H9 (cell line): ENCODE results near the gene DPEP3. TPM values are rescaled to one million over a fixed set of nuclear protein-coding genes. Genes with fewer than 3 reads are reported as not detected.

Source experiments
- DNase-seq: peaks from one replicate; pipeline ENCODE4 v3.0.0-alpha.2; 2017
- H2AFZ ChIP-seq: one replicate; pipeline ENCODE4 v1.6.1; 2013; ENCODE audit warnings: mild to moderate bottlenecking, low read length, control low read depth, moderate library complexity
- H2AK5ac ChIP-seq: 2 replicates; pipeline ENCODE4 v1.6.1; 2013; ENCODE audit warnings: low read length, control low read depth, mixed read lengths; ENCODE audit not compliant: insufficient read length
- H2BK120ac ChIP-seq: one replicate; pipeline ENCODE4 v1.6.1; 2013; ENCODE audit warnings: low read depth, mild to moderate bottlenecking, low read length, control low read depth, inconsistent platforms; ENCODE audit not compliant: poor library complexity, severe bottlenecking
- H2BK12ac ChIP-seq: 2 replicates; pipeline ENCODE4 v1.6.1; 2013; ENCODE audit warnings: low read length, control low read depth, mixed read lengths, low read depth; ENCODE audit not compliant: insufficient read length
- H2BK15ac ChIP-seq: 2 replicates; pipeline ENCODE4 v1.6.1; 2013; ENCODE audit warnings: low read depth, low read length, control low read depth
- H2BK20ac ChIP-seq: one replicate; pipeline ENCODE4 v1.6.1; 2013; ENCODE audit warnings: low read depth, mild to moderate bottlenecking, low read length, control low read depth, inconsistent platforms; ENCODE audit not compliant: poor library complexity, severe bottlenecking
- H2BK5ac ChIP-seq: 2 replicates; pipeline ENCODE4 v1.6.1; 2013; ENCODE audit warnings: low read length, control low read depth, mixed read lengths; ENCODE audit not compliant: insufficient read length
- H3K14ac ChIP-seq: 2 replicates; pipeline ENCODE4 v1.6.1; 2013; ENCODE audit warnings: low read length, control low read depth; ENCODE audit not compliant: insufficient read depth
- H3K18ac ChIP-seq: 2 replicates; pipeline ENCODE4 v1.6.1; 2013; ENCODE audit warnings: low read depth, mild to moderate bottlenecking, mixed read lengths, low read length, control low read depth; ENCODE audit not compliant: insufficient read length
- H3K23ac ChIP-seq: 2 replicates; pipeline ENCODE4 v1.6.1; 2013; ENCODE audit warnings: low read length, control low read depth, mixed read lengths, low read depth; ENCODE audit not compliant: insufficient read length
- H3K23me2 ChIP-seq: 2 replicates; pipeline ENCODE4 v1.6.1; 2013; ENCODE audit warnings: low read depth, mild to moderate bottlenecking, mixed read lengths, low read length, control low read depth; ENCODE audit not compliant: insufficient read length, poor library complexity, severe bottlenecking
- H3K27ac ChIP-seq: 2 replicates; pipeline ENCODE4 v1.5.1; 2013; ENCODE audit warnings: low read length, control low read depth, mixed read lengths, low read depth; ENCODE audit not compliant: insufficient read length
- H3K27me3 ChIP-seq: 2 replicates; pipeline ENCODE4 v1.6.1; 2013; ENCODE audit warnings: low read length, control low read depth, inconsistent platforms; ENCODE audit not compliant: insufficient read depth
- H3K4ac ChIP-seq: 2 replicates; pipeline ENCODE4 v1.6.1; 2013; ENCODE audit warnings: low read depth, mild to moderate bottlenecking, control low read depth, inconsistent platforms, low read length, moderate library complexity
- H3K4me1 ChIP-seq: 2 replicates; pipeline ENCODE4 v1.6.1; 2013; ENCODE audit warnings: low read length, control low read depth, inconsistent platforms; ENCODE audit not compliant: insufficient read depth
- H3K4me2 ChIP-seq: 2 replicates; pipeline ENCODE4 v1.6.1; 2013; ENCODE audit warnings: low read length, control low read depth, mixed read lengths; ENCODE audit not compliant: insufficient read length, insufficient read depth
- H3K56ac ChIP-seq: 2 replicates; pipeline ENCODE4 v1.6.1; 2013; ENCODE audit warnings: low read depth, mild to moderate bottlenecking, mixed read lengths, low read length, control low read depth; ENCODE audit not compliant: insufficient read length
- H3K79me1 ChIP-seq: 2 replicates; pipeline ENCODE4 v1.6.1; 2013; ENCODE audit warnings: low read depth, mild to moderate bottlenecking, moderate library complexity, low read length, control low read depth, inconsistent platforms; ENCODE audit not compliant: insufficient read depth, poor library complexity, severe bottlenecking
- H3K79me2 ChIP-seq: 2 replicates; pipeline ENCODE4 v1.6.1; 2013; ENCODE audit warnings: low read length, control low read depth, inconsistent platforms; ENCODE audit not compliant: insufficient read depth
- H3K9ac ChIP-seq: 2 replicates; pipeline ENCODE4 v1.6.1; 2013; ENCODE audit warnings: low read length, control low read depth, mixed read lengths; ENCODE audit not compliant: insufficient read length; ENCODE audit errors: extremely low read depth
- H3K9me3 ChIP-seq: one replicate; pipeline ENCODE4 v1.6.1; 2013; ENCODE audit warnings: low read depth, low read length, inconsistent platforms; ENCODE audit not compliant: control insufficient read depth
- H3T11ph ChIP-seq: one replicate; pipeline ENCODE4 v1.6.1; 2013; ENCODE audit warnings: mild to moderate bottlenecking, low read length, control low read depth, inconsistent platforms
- H4K20me1 ChIP-seq: one replicate; pipeline ENCODE4 v1.6.1; 2013; ENCODE audit not compliant: control insufficient read depth, insufficient read length, insufficient read depth
- H4K5ac ChIP-seq: 2 replicates; pipeline ENCODE4 v1.6.1; 2013; ENCODE audit warnings: low read depth, mild to moderate bottlenecking, mixed read lengths, low read length, control low read depth; ENCODE audit not compliant: insufficient read length
- H4K8ac ChIP-seq: replicated peaks from 2 replicates; pipeline ENCODE4 v1.6.1; 2013; ENCODE audit warnings: low read length, control low read depth, mixed read lengths, low read depth; ENCODE audit not compliant: insufficient read length
- H4K91ac ChIP-seq: 2 replicates; pipeline ENCODE4 v1.6.1; 2013; ENCODE audit warnings: low read depth, mild to moderate bottlenecking, moderate library complexity, mixed read lengths, low read length, control low read depth; ENCODE audit not compliant: insufficient read length
- H3K27ac Mint-ChIP-seq, 3 experiments: 2 replicates in 2 of 3; 3 replicates in 1 of 3; pipeline ENCODE4 v1.8.0; 2020 to 2021; ENCODE audit warnings: mixed read lengths in 3 of 3, mild to moderate bottlenecking in 1 of 3, moderate library complexity in 1 of 3
- H3K27me3 Mint-ChIP-seq: 2 replicates; pipeline ENCODE4 v1.8.0; 2021; ENCODE audit warnings: low read depth, mild to moderate bottlenecking, moderate library complexity, mixed read lengths
- H3K36me3 Mint-ChIP-seq, 3 experiments: 2 replicates in 2 of 3; 3 replicates in 1 of 3; pipeline ENCODE4 v1.8.0; 2020 to 2021; ENCODE audit warnings: low read depth in 3 of 3, mixed read lengths in 3 of 3; ENCODE audit not compliant: insufficient read depth in 1 of 3
- H3K4me1 Mint-ChIP-seq, 2 experiments: 2 replicates each; pipeline ENCODE4 v1.8.0; 2020; ENCODE audit warnings: mixed read lengths in 2 of 2
- H3K4me3 Mint-ChIP-seq, 2 experiments: 2 replicates in 1 of 2; 3 replicates in 1 of 2; pipeline ENCODE4 v1.8.0; 2020 to 2021; ENCODE audit warnings: mild to moderate bottlenecking in 2 of 2, mixed read lengths in 2 of 2, moderate library complexity in 1 of 2
- H3K9me3 Mint-ChIP-seq, 2 experiments: 2 replicates in 1 of 2; 3 replicates in 1 of 2; pipeline ENCODE4 v1.8.0; 2020; ENCODE audit warnings: mild to moderate bottlenecking in 2 of 2, mixed read lengths in 2 of 2, moderate library complexity in 1 of 2
- WGBS: extraction: QIAGEN DNeasy Blood & Tissue Kit; methylation state at CpG from one replicate; pipeline ENCODE4 v1.1.7; 2013; ENCODE audit warnings: missing lambda C conversion rate, low lambda C conversion rate, mixed read lengths; ENCODE audit not compliant: insufficient read length; ENCODE audit errors: extremely low coverage; 5-methylcytosine and 5-hydroxymethylcytosine counted together
- total RNA-seq: library from RNA; stranded (reverse); gene quantifications from 2 replicates; pipeline ENCODE4 v1.2.1, GENCODE V29; 2021
- TF ChIP-seq, protein P1 (sequence below): fragments of 200-600 bp; sonication (generic); conservative IDR thresholded peaks from 3 replicates; pipeline ENCODE4 v1.8.0; 2021; ENCODE audit warnings: antibody characterized with exemption, mild to moderate bottlenecking

The DPEP3 gene
- total RNA-seq, 1 experiment from 2014 or later = 0.68 TPM

DNA sequence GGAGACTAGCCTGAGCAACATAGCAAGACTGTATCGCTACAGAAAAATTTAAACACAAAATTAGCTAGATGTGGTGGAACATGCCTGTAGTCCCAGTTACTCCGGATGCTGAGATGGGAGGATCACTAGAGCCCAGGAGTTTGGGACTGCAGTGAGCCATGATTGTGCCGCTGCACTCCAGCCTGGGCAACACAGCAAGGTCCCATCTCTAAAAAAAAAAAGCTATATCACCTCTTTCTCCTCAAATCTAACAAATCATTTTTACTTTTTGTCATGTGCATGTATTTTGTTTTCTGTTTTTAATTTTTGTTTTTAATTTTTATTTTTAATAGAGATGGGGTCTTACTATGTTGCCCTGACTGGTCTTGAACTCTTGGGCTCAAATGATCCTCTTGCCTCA, 48.7 kb upstream of the DPEP3 start:
- Histone ChIP-seq H2BK120ac (no peak overlapping the region), H2BK15ac (no peak overlapping the region), H3K23ac (no peak overlapping the region), H3K18ac (no peak overlapping the region), H3K4me2 (no peak overlapping the region), H3K4me1 (no peaks in the 10 kb centered on the region), H3K9me3 (no peaks in the 10 kb centered on the region), H3K79me1 (no peaks in the 10 kb centered on the region), H3K27me3 (no peaks in the 10 kb centered on the region), H3K4ac (no peak overlapping the region), H4K5ac (no peak overlapping the region), H3K79me2 (no peaks in the 10 kb centered on the region), H3T11ph (no peak overlapping the region), H3K27ac (no peak overlapping the region), H4K20me1 (no peaks in the 10 kb centered on the region), H2BK20ac (no peak overlapping the region), H3K14ac (no peak overlapping the region), H3K56ac (no peak overlapping the region), H2AK5ac (no peak overlapping the region), H4K8ac (no peak overlapping the region), H4K91ac (no peak overlapping the region), H2BK5ac (no peak overlapping the region), H3K9ac (no peak overlapping the region), H2AFZ (no peak overlapping the region), H3K23me2 (no peaks in the 10 kb centered on the region), H2BK12ac (no peak overlapping the region)
- Mint-ChIP-seq H3K4me1 (0 out of 4 replicates have a peak, but pooled peaks cover 0 to 4% of the 10 kb centered on the region in 2 experiments), H3K4me3 (no peak overlapping the region), H3K27ac (no peak overlapping the region), H3K9me3 (no peaks in the 10 kb centered on the region), H3K27me3 (no peaks in the 10 kb centered on the region), H3K36me3 (peaks cover 0 to 29% (median 26%) of the 10 kb centered on the region in 3 experiments; a peak in 5 of 7 replicates)
- no CpG with 5 or more reads among the region's 3 CpGs for WGBS
- no peak for DNase-seq
- TF ChIP-seq, protein P1, sequence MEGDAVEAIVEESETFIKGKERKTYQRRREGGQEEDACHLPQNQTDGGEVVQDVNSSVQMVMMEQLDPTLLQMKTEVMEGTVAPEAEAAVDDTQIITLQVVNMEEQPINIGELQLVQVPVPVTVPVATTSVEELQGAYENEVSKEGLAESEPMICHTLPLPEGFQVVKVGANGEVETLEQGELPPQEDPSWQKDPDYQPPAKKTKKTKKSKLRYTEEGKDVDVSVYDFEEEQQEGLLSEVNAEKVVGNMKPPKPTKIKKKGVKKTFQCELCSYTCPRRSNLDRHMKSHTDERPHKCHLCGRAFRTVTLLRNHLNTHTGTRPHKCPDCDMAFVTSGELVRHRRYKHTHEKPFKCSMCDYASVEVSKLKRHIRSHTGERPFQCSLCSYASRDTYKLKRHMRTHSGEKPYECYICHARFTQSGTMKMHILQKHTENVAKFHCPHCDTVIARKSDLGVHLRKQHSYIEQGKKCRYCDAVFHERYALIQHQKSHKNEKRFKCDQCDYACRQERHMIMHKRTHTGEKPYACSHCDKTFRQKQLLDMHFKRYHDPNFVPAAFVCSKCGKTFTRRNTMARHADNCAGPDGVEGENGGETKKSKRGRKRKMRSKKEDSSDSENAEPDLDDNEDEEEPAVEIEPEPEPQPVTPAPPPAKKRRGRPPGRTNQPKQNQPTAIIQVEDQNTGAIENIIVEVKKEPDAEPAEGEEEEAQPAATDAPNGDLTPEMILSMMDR = no peak
